GM12878 (cell line): ENCODE measurements around the gene TMEM127. TPM values are rescaled to one million over a fixed set of nuclear protein-coding genes. Genes with fewer than 3 reads are reported as not detected.
A peak's percentile ranks its signal among the peaks of the same experiment; 100 is the strongest.

Experiments
- ATAC-seq: fragments of 200-7000 bp; cut with Tn5 transposase; 3 replicates; pipeline ENCODE4 v1.9.1; 2020; ENCODE audit warnings: mild to moderate bottlenecking, moderate library complexity
- BruUV-seq: library from RNA; stranded (reverse); fragments of 400-500 nt; replicated peaks from 2 replicates; lab custom pipeline; 2021; lab: Mats Ljungman, UMichigan
- CTCF ChIA-PET: fragments of 300-600 bp; sonication (Branson Sonifier 250); formaldehyde crosslinking; extraction: SDS; loops from one replicate; lab custom pipeline; 2021; ENCODE audit warnings: inconsistent platforms; lab: Yijun Ruan, JAX
- POLR2A ChIA-PET: fragments of 350-600 bp; formaldehyde crosslinking; extraction: SDS; loops from one replicate; lab custom pipeline; 2021; ENCODE audit warnings: inconsistent platforms; lab: Charles Lee
- RAD21 ChIA-PET: fragments of 300-600 bp; sonication (Branson Sonifier 250); formaldehyde crosslinking; loops from one replicate; lab custom pipeline; 2023; ENCODE audit warnings: antibody characterized with exemption; ENCODE audit not compliant: unreplicated experiment; lab: Charles Lee
- SMC1A ChIA-PET: fragments of 300-600 bp; sonication (Branson Sonifier 250); formaldehyde crosslinking; loops from one replicate; lab custom pipeline; 2023; ENCODE audit not compliant: unreplicated experiment, uncharacterized antibody; lab: Charles Lee
- DNase-seq: peaks from one replicate; pipeline ENCODE4 v3.0.0-alpha.2; 2011; ENCODE audit warnings: low read depth, low spot score
- FAIRE-seq: peaks from 3 replicates; lab custom pipeline; 2011; peaks lifted over from hg19 to GRCh38; lab: Jason Lieb, UNC
- H2AFZ ChIP-seq: 2 replicates; pipeline ENCODE4 v1.6.0; 2011; ENCODE audit warnings: low read depth, low read length, control low read depth; ENCODE audit not compliant: control insufficient read depth
- H3K27ac ChIP-seq: 2 replicates; pipeline ENCODE4 v1.5.1; 2011; ENCODE audit warnings: control low read depth; ENCODE audit not compliant: control insufficient read depth, insufficient read depth
- H3K27me3 ChIP-seq, 2 experiments: replicated peaks in 1 of 2; 2 replicates each; pipeline versions ENCODE4 v1.6.0 to v1.6.1; 2011; ENCODE audit warnings: low read length in 1 of 2; ENCODE audit not compliant: control insufficient read depth in 2 of 2, insufficient read depth in 2 of 2
- H3K36me3 ChIP-seq, 2 experiments: 2 replicates each; pipeline ENCODE4 v1.5.1; 2011; ENCODE audit warnings: low read length in 1 of 2; ENCODE audit not compliant: control insufficient read depth in 2 of 2, insufficient read depth in 2 of 2
- H3K4me1 ChIP-seq: 2 replicates; pipeline ENCODE4 v1.6.1; 2011; ENCODE audit warnings: mild to moderate bottlenecking, low read length, moderate library complexity, mixed read lengths; ENCODE audit not compliant: control insufficient read depth, insufficient read depth
- H3K4me2 ChIP-seq: 2 replicates; pipeline ENCODE4 v1.6.0; 2011; ENCODE audit warnings: control low read depth; ENCODE audit not compliant: control insufficient read depth, insufficient read depth
- H3K4me3 ChIP-seq: fragments of 200-600 bp; sonication (generic); 2 replicates; pipeline ENCODE4 v1.5.1; 2016
- H3K79me2 ChIP-seq: 2 replicates; pipeline ENCODE4 v1.6.0; 2011; ENCODE audit warnings: low read length; ENCODE audit not compliant: control insufficient read depth, insufficient read depth
- H3K9ac ChIP-seq: 2 replicates; pipeline ENCODE4 v1.8.0; 2011; ENCODE audit warnings: low read length, control low read depth, mixed read lengths; ENCODE audit not compliant: control insufficient read depth, insufficient read depth
- H3K9me3 ChIP-seq: replicated peaks from 3 replicates; pipeline ENCODE4 v1.5.1; 2011; ENCODE audit warnings: mild to moderate bottlenecking, low read length; ENCODE audit not compliant: control insufficient read depth, insufficient read depth
- H4K20me1 ChIP-seq: 2 replicates; pipeline ENCODE4 v1.6.0; 2011; ENCODE audit not compliant: control insufficient read depth, insufficient read depth
- CUX1 ChIP-seq: IDR thresholded peaks from 2 replicates; pipeline ENCODE4 v1.6.1; 2012; ENCODE audit warnings: improper control_type of control experiment, low read depth, low read length; ENCODE audit not compliant: insufficient replicate concordance
- NFIC ChIP-seq: IDR thresholded peaks from 2 replicates; pipeline ENCODE4 v1.6.1; 2012; ENCODE audit warnings: low read depth, mild to moderate bottlenecking, inconsistent platforms, low read length, moderate library complexity
- whole genome bisulfite sequencing: methylation state at CpG from one replicate; pipeline ENCODE4 v1.1.6; 2016; ENCODE audit warnings: low lambda C conversion rate; ENCODE audit not compliant: insufficient replicate concordance, insufficient coverage; ENCODE audit errors: missing lambda C conversion rate; 5-methylcytosine and 5-hydroxymethylcytosine counted together
- in situ Hi-C: fragments of 300-500 bp; cut with MboI; formaldehyde crosslinking; loops from 9 replicates; pipeline ENCODE4 v1.14.3; 2018; ENCODE audit warnings: mixed read lengths
- intact Hi-C: fragments of 100-400 bp; cut with micrococcal nuclease; formaldehyde crosslinking; loops from one replicate; pipeline ENCODE4 v1.14.2; 2022; ENCODE audit not compliant: unreplicated experiment
- polyA plus RNA-seq, 11 experiments: library from polyadenylated mRNA; depleted of rRNA in 4 of 11; unstranded in 6 of 11; stranded (reverse) in 5 of 11; fragments of >200 nt; fragmentation: Nextera tagmentation in 4 of 11; fragmentation: Illumina TruSeq in 1 of 11; extraction: Ambion mirVana in 4 of 11; extraction: Trizol in 1 of 11; gene quantifications; 1 replicate in 1 of 11; 2 replicates in 10 of 11; pipeline versions ENCODE4 v1.2.1 to v1.2.3, GENCODE V29; 2011 to 2016; ENCODE audit warnings: inconsistent platforms in 2 of 11, missing spikeins in 2 of 11, low read depth in 1 of 11
- total RNA-seq, 4 experiments: library from RNA; depleted of rRNA in 3 of 4; stranded (reverse); fragments of >200 nt in 3 of 4; fragmentation: Illumina TruSeq in 1 of 4; extraction: Trizol in 1 of 4; gene quantifications; 2 replicates each; pipeline versions ENCODE4 v1.2.1 to v1.2.3, GENCODE V29; 2013 to 2021

TMEM127 gene
- total and polyA plus RNA-seq, 10 of the 15 experiments (the other 5 are each of a cell fraction or from before 2014, with no cell fraction given) = 2.6 to 27.2 (median 17.7) TPM

GRCh38 chr2:96305979-96306308 is 40.1 kb upstream of the TMEM127 start:
- H3K4me1 ChIP-seq = peaks cover 5% of the 10 kb centered on the region

More at GRCh38 chr2:96305979-96306308, 40.1 kb upstream of the TMEM127 start:
- SMC1A ChIA-PET = interaction anchor here (0.6 to 4.0 kb wide), 12 partner anchors 10 to 82 kb away, joined by 3 to 29 read pairs (median 3); partner anchors contain the start of gene NCAPH
- BruUV-seq = TSS peak; percentile 97
- Histone ChIP-seq H3K9ac (peak overlapping the region; percentile 76), H3K27me3 (no peaks in the 10 kb centered on the region)
- POLR2A ChIA-PET = interaction anchor here (0.6 to 3.4 kb wide), 6 partner anchors 10 to 73 kb away, joined by 3 to 24 read pairs (median 10); partner anchors contain the start of genes ITPRIPL1 and NCAPH
- in situ Hi-C loops = no loop called here
- DNase-seq = no peak
- TF ChIP-seq CUX1 (no peak), NFIC (peak; percentile 11; the same call in 1 of the 2 replicates)
- TF ChIP-seq, all 136 proteins: peak for 1
- peak overlapping the region; percentile 90 for H3K4me3 ChIP-seq
- H3K9me3 ChIP-seq = no peaks in the 10 kb centered on the region
- intact Hi-C loops = loop anchor here (1.0 to 2.0 kb wide), 4 partner anchors 15 to 40 kb away; partner anchors contain the start of gene CIAO1
- ChIA-PET CTCF (interaction anchor here (0.6 to 2.2 kb wide), 5 partner anchors 14 to 132 kb away, joined by 3 to 6 read pairs (median 3); no protein-coding TSS in a partner anchor), RAD21 (interaction anchor here (1.0 to 2.9 kb wide), 5 partner anchors 14 to 100 kb away, joined by 3 to 30 read pairs (median 5); no protein-coding TSS in a partner anchor)
- no peak for FAIRE-seq
- no peaks in the 10 kb centered on the region for H4K20me1 ChIP-seq
- peak overlapping the region; percentile 38 for H2AFZ ChIP-seq
- peaks cover 44% of the 10 kb centered on the region for H3K79me2 ChIP-seq
- peak overlapping the region; percentile 84 for H3K27ac ChIP-seq
- peak overlapping the region; percentile 88 for H3K4me2 ChIP-seq
- 7% methylated on average over 9 of the region's 9 CpGs for WGBS
- peak; percentile 6 for ATAC-seq
- peaks cover 4 to 18% of the 10 kb centered on the region in 2 experiments; a peak in 3 of 4 replicates for H3K36me3 ChIP-seq
